ENCODE data around the gene POTEH. TPM values are rescaled to one million over a fixed set of nuclear protein-coding genes. Genes with fewer than 3 reads are reported as not detected.
"Not testable (repeated sequence)": the region's sequence is repeated elsewhere in the genome, so short reads cannot be mapped to it uniquely, and the experiment has no call there.

Gene POTEH
- total RNA-seq, 1 experiment from 2014 or later, result not detected

DNA sequence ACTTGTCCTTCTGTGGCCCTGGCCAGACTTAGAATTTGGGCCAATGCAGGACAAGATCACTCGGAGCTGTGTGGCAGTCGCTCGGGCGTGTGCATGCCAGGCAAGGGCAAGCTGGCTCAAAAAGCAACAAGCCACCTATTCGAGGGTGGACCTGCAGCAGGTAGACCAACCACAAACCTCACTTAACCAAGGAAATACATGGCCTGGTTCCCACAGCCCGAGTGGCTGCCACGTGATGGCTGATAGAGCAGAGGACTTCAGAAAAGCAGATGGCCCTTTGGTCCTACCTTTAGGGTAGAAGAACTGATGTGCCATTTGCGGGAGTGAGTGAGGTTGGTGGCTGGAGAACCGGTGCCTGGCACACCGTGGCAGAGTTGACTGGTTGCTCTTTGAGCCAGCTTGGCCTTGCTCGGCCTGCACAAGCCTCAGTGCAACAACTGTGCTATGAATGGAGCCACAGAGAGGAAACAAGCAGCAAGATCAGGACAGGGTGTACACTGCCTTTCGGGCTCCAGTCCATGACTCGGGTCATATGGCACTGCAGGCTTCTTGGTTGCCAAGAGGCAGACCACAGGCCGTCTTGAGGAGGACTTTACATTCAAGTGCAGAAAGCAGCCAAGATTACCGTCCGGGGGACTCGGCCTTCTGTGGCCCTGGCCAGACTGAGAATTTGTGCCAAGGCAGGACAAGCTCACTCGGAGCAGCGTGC is 39.5 kb downstream of the POTEH start:
- H3K9me3 ChIP-seq (ENCODE audit: low read length); H3K27ac ChIP-seq (ENCODE audit: low read length); BruUV-seq (replicated peaks); H3K4me1 ChIP-seq (ENCODE audit: insufficient read depth, low read length); CTCF ChIA-PET; H3K9me2 ChIP-seq (replicated peaks; ENCODE audit: low read length); H3K79me2 ChIP-seq (ENCODE audit: low read length); H4K20me1 ChIP-seq (ENCODE audit: low read length); H3K4me3 ChIP-seq (ENCODE audit: low read length); H3K4me2 ChIP-seq (ENCODE audit: low read length); intact Hi-C loops (cut with micrococcal nuclease); H3F3A ChIP-seq (ENCODE audit: low read length, unreplicated experiment); H3K9ac ChIP-seq (ENCODE audit: low read length); POLR2A ChIA-PET (ENCODE audit: unreplicated experiment); H3K36me3 ChIP-seq (ENCODE audit: low read depth, low read length); H3K27me3 ChIP-seq (ENCODE audit: low read length); ATAC-seq; DNase-seq; H2AFZ ChIP-seq (ENCODE audit: low read length): not testable (repeated sequence)

DNA sequence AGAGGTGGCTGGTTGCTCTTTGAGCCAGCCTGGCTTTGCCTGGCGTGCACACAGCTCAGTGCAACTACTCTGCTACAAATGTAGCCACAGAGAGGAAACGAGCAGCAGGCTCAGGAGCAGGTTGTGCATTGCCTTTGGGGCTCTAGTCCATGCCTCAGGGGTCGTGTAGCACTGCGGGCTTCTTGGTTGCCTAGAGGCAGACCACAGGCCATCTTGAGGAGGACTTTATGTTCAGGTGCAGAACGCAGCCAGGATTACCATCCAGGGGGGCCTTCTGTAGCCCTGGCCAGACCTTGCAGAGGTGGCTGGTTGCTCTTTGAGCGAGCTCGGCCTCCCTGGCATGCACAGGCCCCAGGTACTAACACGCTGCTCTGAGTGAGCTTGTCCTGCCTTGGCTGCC is 41.2 kb downstream of the POTEH start:
- CTCF ChIA-PET; H3K9me2 ChIP-seq (replicated peaks; ENCODE audit: low read length); ATAC-seq; H3F3A ChIP-seq (ENCODE audit: low read length, unreplicated experiment); H3K4me2 ChIP-seq (ENCODE audit: low read length); H3K79me2 ChIP-seq (ENCODE audit: low read length); POLR2A ChIA-PET (ENCODE audit: unreplicated experiment); H3K9ac ChIP-seq (ENCODE audit: low read length); H4K20me1 ChIP-seq (ENCODE audit: low read length); DNase-seq; intact Hi-C loops (cut with micrococcal nuclease); H3K9me3 ChIP-seq (ENCODE audit: low read length); H3K27ac ChIP-seq (ENCODE audit: low read length); BruUV-seq (replicated peaks); H2AFZ ChIP-seq (ENCODE audit: low read length); H3K27me3 ChIP-seq (ENCODE audit: low read length); H3K36me3 ChIP-seq (ENCODE audit: low read depth, low read length); H3K4me1 ChIP-seq (ENCODE audit: insufficient read depth, low read length); H3K4me3 ChIP-seq (ENCODE audit: low read length): not testable (repeated sequence)

DNA sequence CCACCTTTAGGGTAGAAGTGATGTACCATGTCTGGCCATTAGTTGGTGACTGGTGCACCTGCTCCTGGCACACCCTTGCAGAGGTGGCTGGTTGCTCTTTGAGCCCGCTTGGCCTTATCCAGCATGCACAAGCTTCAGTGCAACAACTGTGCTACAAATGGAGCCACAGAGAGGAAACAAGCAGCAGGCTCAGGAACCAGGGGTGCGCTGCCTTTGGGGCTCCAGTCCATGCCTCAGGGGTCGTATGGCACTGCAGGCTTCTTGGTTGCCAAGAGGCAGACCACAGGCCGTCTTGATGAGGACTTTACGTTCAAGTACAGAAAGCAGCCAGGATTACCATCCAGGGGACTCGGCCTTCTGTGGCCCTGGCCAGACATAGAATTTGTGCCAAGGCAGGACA is 44.6 kb downstream of the POTEH start:
- H3K4me1 ChIP-seq (ENCODE audit: insufficient read depth, low read length); H3K27me3 ChIP-seq (ENCODE audit: low read length); H2AFZ ChIP-seq (ENCODE audit: low read length); H3F3A ChIP-seq (ENCODE audit: low read length, unreplicated experiment); H3K36me3 ChIP-seq (ENCODE audit: low read depth, low read length); BruUV-seq (replicated peaks); H3K9me2 ChIP-seq (replicated peaks; ENCODE audit: low read length); DNase-seq; H3K4me2 ChIP-seq (ENCODE audit: low read length); H3K9ac ChIP-seq (ENCODE audit: low read length); H3K27ac ChIP-seq (ENCODE audit: low read length); intact Hi-C loops (cut with micrococcal nuclease); H3K9me3 ChIP-seq (ENCODE audit: low read length); ATAC-seq; H3K79me2 ChIP-seq (ENCODE audit: low read length); H4K20me1 ChIP-seq (ENCODE audit: low read length); CTCF ChIA-PET; POLR2A ChIA-PET (ENCODE audit: unreplicated experiment); H3K4me3 ChIP-seq (ENCODE audit: low read length): not testable (repeated sequence)

DNA sequence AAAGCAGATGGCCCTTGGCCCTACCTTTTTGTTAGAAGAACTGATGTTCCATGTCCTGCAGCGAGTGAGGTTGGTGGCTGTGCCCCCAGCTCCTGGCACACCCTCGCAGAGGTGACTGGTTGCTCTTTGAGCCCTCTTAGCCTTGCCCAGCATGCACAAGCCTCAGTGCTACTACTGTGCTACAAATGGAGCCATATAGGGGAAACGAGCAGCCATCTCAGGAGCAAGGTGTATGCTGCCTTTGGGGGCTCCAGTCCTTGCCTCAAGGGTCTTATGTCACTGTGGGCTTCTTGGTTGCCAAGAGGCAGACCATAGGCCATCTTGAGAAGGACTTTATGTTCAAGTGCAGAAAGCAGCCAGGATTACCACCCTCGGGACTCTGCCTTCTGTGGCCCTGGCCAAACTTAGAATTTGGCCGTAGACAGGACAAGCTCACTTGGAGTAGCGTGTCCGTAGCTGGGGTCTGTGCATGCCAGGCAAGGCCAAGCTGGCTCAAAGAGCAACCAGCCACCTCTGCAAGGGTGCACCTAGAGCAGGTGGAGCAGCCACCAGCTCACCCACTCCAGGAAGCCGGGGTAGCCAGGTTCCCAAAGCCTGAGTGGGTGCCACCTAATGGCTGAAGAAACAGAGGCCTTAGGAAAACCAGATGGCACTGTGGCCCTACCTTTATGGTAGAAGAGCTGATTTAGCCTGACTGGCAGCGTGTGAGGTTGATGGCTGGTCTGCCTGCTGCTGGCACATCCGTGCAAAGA is 48.5 kb downstream of the POTEH start:
- H2AFZ ChIP-seq (ENCODE audit: low read length); H3K27me3 ChIP-seq (ENCODE audit: low read length); intact Hi-C loops (cut with micrococcal nuclease); BruUV-seq (replicated peaks); H3F3A ChIP-seq (ENCODE audit: low read length, unreplicated experiment); H3K4me3 ChIP-seq (ENCODE audit: low read length); CTCF ChIA-PET; DNase-seq; H3K4me1 ChIP-seq (ENCODE audit: insufficient read depth, low read length); H4K20me1 ChIP-seq (ENCODE audit: low read length); H3K4me2 ChIP-seq (ENCODE audit: low read length); H3K79me2 ChIP-seq (ENCODE audit: low read length); H3K9me3 ChIP-seq (ENCODE audit: low read length); H3K9ac ChIP-seq (ENCODE audit: low read length); H3K9me2 ChIP-seq (replicated peaks; ENCODE audit: low read length); H3K36me3 ChIP-seq (ENCODE audit: low read depth, low read length); POLR2A ChIA-PET (ENCODE audit: unreplicated experiment); H3K27ac ChIP-seq (ENCODE audit: low read length); ATAC-seq: not testable (repeated sequence)

DNA sequence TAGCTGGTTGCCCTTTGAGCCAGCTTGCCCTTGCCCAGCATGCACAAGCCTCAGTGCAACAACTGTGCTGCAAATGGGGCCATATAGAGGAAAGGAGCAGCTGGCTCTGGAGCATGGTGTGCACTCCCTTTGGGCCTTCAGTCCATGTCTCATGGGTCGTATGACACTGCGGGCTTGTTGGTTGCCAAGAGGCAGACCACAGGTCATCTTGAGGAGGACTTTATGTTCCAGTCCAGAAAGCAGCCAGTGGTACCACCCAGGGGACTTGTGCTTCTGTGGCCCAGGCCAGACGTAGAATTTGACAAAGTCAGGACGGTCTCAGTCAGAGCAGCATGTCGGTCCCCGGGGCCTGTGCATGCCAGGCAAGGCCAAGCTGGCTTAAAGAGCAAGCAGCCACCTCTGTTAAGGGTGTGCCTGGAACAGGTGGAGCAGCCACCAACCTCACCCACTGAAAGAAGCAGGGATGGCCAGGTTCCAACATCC is 49.1 kb downstream of the POTEH start:
- H4K20me1 ChIP-seq (ENCODE audit: low read length); H3K9ac ChIP-seq (ENCODE audit: low read length); H3K4me1 ChIP-seq (ENCODE audit: insufficient read depth, low read length); DNase-seq; H3K4me3 ChIP-seq (ENCODE audit: low read length); H3K79me2 ChIP-seq (ENCODE audit: low read length); H3K27me3 ChIP-seq (ENCODE audit: low read length); H3K27ac ChIP-seq (ENCODE audit: low read length); H3K36me3 ChIP-seq (ENCODE audit: low read depth, low read length); ATAC-seq; BruUV-seq (replicated peaks); CTCF ChIA-PET; H3F3A ChIP-seq (ENCODE audit: low read length, unreplicated experiment); H3K9me2 ChIP-seq (replicated peaks; ENCODE audit: low read length); H3K4me2 ChIP-seq (ENCODE audit: low read length); intact Hi-C loops (cut with micrococcal nuclease); H2AFZ ChIP-seq (ENCODE audit: low read length); H3K9me3 ChIP-seq (ENCODE audit: low read length); POLR2A ChIA-PET (ENCODE audit: unreplicated experiment): not testable (repeated sequence)

DNA sequence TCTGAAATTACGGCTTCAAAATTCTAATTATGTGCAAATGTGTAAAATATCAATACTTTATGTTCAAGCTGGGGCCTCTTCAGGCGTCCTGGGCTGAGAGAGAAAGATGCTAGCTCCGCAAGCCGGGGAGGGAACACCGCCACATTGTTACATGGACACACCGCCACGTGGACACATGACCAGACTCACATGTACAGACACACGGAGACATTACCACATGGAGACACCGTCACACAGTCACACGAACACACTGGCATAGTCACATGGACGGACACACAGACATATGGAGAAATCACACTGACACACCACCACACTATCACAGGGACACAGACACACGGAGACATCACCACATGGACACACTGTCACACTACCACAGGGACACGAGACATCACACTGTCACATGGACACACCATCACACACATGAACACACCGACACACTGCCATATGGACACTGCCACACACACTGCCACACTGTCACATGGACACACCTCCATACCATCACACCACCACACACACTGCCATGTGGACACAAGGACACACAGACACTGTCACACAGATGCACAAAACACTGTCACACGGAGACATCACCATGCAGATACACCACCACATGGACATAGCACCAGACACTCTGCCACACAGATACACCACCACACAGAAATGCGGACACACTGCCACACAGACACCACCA is 58.0 kb downstream of the POTEH start:
- H3K27ac ChIP-seq (ENCODE audit: low read length); H3K4me1 ChIP-seq (ENCODE audit: insufficient read depth, low read length); POLR2A ChIA-PET (ENCODE audit: unreplicated experiment); ATAC-seq; H3K27me3 ChIP-seq (ENCODE audit: low read length); H3K79me2 ChIP-seq (ENCODE audit: low read length); CTCF ChIA-PET; H3K36me3 ChIP-seq (ENCODE audit: low read depth, low read length); H3K4me3 ChIP-seq (ENCODE audit: low read length); BruUV-seq (replicated peaks); H3F3A ChIP-seq (ENCODE audit: low read length, unreplicated experiment); H3K4me2 ChIP-seq (ENCODE audit: low read length); H3K9ac ChIP-seq (ENCODE audit: low read length); DNase-seq; H3K9me3 ChIP-seq (ENCODE audit: low read length); H3K9me2 ChIP-seq (replicated peaks; ENCODE audit: low read length); intact Hi-C loops (cut with micrococcal nuclease); H4K20me1 ChIP-seq (ENCODE audit: low read length); H2AFZ ChIP-seq (ENCODE audit: low read length): not testable (repeated sequence)
